HL-60 (cell line): Measurements from ENCODE around the gene SPG21.

Source experiments
- GABPA ChIP-seq: IDR thresholded peaks from 2 replicates; pipeline ENCODE4 v1.6.1; 2012; ENCODE audit warnings: low read depth
- POLR2AphosphoS5 ChIP-seq: IDR thresholded peaks from 2 replicates; pipeline ENCODE4 v1.6.1; 2012; ENCODE audit warnings: low read depth
- SPI1 ChIP-seq: IDR thresholded peaks from 2 replicates; pipeline ENCODE4 v1.6.1; 2012; ENCODE audit warnings: low read depth, mild to moderate bottlenecking, borderline replicate concordance
- TF ChIP-seq, protein P1 (sequence below): IDR thresholded peaks from one replicate; pipeline ENCODE4 v1.5.1; 2011; ENCODE audit warnings: low read length, control low read depth, inconsistent platforms; ENCODE audit not compliant: insufficient read depth

- TF ChIP-seq, protein P1, sequence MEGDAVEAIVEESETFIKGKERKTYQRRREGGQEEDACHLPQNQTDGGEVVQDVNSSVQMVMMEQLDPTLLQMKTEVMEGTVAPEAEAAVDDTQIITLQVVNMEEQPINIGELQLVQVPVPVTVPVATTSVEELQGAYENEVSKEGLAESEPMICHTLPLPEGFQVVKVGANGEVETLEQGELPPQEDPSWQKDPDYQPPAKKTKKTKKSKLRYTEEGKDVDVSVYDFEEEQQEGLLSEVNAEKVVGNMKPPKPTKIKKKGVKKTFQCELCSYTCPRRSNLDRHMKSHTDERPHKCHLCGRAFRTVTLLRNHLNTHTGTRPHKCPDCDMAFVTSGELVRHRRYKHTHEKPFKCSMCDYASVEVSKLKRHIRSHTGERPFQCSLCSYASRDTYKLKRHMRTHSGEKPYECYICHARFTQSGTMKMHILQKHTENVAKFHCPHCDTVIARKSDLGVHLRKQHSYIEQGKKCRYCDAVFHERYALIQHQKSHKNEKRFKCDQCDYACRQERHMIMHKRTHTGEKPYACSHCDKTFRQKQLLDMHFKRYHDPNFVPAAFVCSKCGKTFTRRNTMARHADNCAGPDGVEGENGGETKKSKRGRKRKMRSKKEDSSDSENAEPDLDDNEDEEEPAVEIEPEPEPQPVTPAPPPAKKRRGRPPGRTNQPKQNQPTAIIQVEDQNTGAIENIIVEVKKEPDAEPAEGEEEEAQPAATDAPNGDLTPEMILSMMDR, result no peak
- TF ChIP-seq GABPA (no peak), SPI1 (no peak), POLR2AphosphoS5 (no peak)
Measured at GRCh38 chr15:64982472-64982871, 7.2 kb downstream of the SPG21 start.
